ENCODE results near the gene MS4A10.

DNA sequence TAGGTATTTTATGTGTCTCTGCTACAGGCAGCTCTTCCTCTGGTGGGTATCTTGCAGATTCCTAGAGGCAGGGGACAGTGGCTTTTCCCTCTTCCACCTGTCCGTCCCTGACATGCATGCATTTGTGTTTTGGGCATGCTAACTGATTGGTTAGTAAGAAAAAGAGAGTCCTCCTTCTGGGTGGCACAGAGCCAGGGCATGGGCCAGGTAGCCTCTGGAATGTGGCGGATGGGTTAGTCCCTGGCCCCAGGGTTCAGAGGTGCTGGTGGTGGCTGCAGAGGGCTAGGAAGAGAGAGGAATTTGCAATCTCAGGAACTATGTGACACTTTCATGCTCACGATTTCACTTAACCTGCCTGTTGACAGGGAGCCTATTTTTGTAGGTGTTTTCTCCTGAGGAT, 34.2 kb upstream of the MS4A10 start:
- no peak for TF ChIP-seq EZH2 (IDR thresholded peaks at IDR 0.05; ENCODE audit: borderline replicate concordance, insufficient read depth, low read depth, low read length, poor library complexity, severe bottlenecking)
- TF ChIP-seq, protein P1, sequence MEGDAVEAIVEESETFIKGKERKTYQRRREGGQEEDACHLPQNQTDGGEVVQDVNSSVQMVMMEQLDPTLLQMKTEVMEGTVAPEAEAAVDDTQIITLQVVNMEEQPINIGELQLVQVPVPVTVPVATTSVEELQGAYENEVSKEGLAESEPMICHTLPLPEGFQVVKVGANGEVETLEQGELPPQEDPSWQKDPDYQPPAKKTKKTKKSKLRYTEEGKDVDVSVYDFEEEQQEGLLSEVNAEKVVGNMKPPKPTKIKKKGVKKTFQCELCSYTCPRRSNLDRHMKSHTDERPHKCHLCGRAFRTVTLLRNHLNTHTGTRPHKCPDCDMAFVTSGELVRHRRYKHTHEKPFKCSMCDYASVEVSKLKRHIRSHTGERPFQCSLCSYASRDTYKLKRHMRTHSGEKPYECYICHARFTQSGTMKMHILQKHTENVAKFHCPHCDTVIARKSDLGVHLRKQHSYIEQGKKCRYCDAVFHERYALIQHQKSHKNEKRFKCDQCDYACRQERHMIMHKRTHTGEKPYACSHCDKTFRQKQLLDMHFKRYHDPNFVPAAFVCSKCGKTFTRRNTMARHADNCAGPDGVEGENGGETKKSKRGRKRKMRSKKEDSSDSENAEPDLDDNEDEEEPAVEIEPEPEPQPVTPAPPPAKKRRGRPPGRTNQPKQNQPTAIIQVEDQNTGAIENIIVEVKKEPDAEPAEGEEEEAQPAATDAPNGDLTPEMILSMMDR (IDR thresholded peaks at IDR 0.05), result no peak

All from B cell (primary cell).